Type B pancreatic cell (in vitro differentiated cells): ENCODE results near the gene ELP2. TPM values are rescaled to one million over a fixed set of nuclear protein-coding genes. Genes with fewer than 3 reads are reported as not detected.

ENCODE experiments used
- DNase-seq: peaks from one replicate; pipeline ENCODE4 v3.0.0; 2021; ENCODE audit warnings: mixed read lengths; ENCODE audit not compliant: unreplicated experiment; ENCODE audit errors: extremely low spot score
- H3K27ac Mint-ChIP-seq: 2 replicates; pipeline ENCODE4 v1.8.0; 2021; ENCODE audit warnings: mild to moderate bottlenecking, mixed read lengths
- H3K27me3 Mint-ChIP-seq: 2 replicates; pipeline ENCODE4 v1.8.0; 2021; ENCODE audit warnings: mixed read lengths
- H3K36me3 Mint-ChIP-seq: 2 replicates; pipeline ENCODE4 v1.8.0; 2021; ENCODE audit warnings: mixed read lengths
- H3K4me1 Mint-ChIP-seq: one replicate; pipeline ENCODE4 v1.8.0; 2021; ENCODE audit warnings: mixed read lengths; ENCODE audit not compliant: unreplicated experiment
- H3K4me3 Mint-ChIP-seq: 2 replicates; pipeline ENCODE4 v1.8.0; 2021; ENCODE audit warnings: mild to moderate bottlenecking, mixed read lengths
- H3K9me3 Mint-ChIP-seq: 2 replicates; pipeline ENCODE4 v1.8.0; 2021; ENCODE audit warnings: mixed read lengths
- CTCF ChIP-seq: fragments of 200-600 bp; sonication (generic); conservative IDR thresholded peaks from 2 replicates; pipeline ENCODE4 v1.5.0; 2021; ENCODE audit warnings: antibody characterized with exemption, mild to moderate bottlenecking
- total RNA-seq: library from RNA; stranded (reverse); gene quantifications from 2 replicates; pipeline ENCODE4 v1.2.1, GENCODE V29; 2021; ENCODE audit warnings: low replicate concordance

Gene ELP2
- total RNA-seq, 1 donor from 2014 or later, result 94.6 TPM

DNA sequence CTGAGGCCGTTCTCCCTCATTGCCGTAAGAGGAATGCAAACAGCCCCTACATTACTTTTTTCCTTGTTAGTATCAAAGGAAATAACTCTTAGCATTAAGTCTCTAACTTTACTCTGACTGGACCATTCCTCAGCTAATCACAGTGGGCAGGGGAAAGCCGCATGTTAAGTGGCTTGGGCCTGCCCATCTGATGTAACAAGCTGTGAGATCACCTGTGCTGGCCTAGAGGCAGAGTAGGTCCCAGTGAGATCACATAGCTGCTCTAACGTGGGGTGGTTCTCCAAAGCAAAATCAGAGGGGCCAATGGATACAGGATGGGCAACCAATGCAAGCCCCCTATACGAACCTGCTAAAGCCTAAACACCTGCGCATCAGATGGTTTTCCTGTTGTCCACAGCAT, 51.7 kb downstream of the ELP2 start:
- no peak for TF ChIP-seq CTCF
- H3K36me3 Mint-ChIP-seq, result peaks cover 6% of the 10 kb centered on the region
- H3K27me3 Mint-ChIP-seq, result peaks cover 18% of the 10 kb centered on the region
- no peak for DNase-seq
- H3K4me3 Mint-ChIP-seq, result no peak overlapping the region
- H3K4me1 Mint-ChIP-seq, result peaks cover 12% of the 10 kb centered on the region
- H3K27ac Mint-ChIP-seq, result no peak overlapping the region
- no peaks in the 10 kb centered on the region for H3K9me3 Mint-ChIP-seq

GRCh38 chr18:36181898-36182506, 52.3 kb downstream of the ELP2 start:
- TF ChIP-seq CTCF, result no peak
- peaks cover 4% of the 10 kb centered on the region for H3K36me3 Mint-ChIP-seq
- H3K9me3 Mint-ChIP-seq, result no peaks in the 10 kb centered on the region
- peaks cover 12% of the 10 kb centered on the region for H3K4me1 Mint-ChIP-seq
- H3K4me3 Mint-ChIP-seq, result no peak overlapping the region
- H3K27me3 Mint-ChIP-seq, result peaks cover 20% of the 10 kb centered on the region
- no peak for DNase-seq
- H3K27ac Mint-ChIP-seq, result no peak overlapping the region

- Mint-ChIP-seq H3K4me3 (no peak overlapping the region), H3K9me3 (no peaks in the 10 kb centered on the region), H3K27ac (no peak overlapping the region), H3K4me1 (peaks cover 12% of the 10 kb centered on the region), H3K27me3 (peaks cover 26% of the 10 kb centered on the region), H3K36me3 (no peaks in the 10 kb centered on the region)
- TF ChIP-seq CTCF, result no peak
- DNase-seq, result no peak
Measured at GRCh38 chr18:36183033-36183432, 53.3 kb downstream of the ELP2 start.

- Mint-ChIP-seq H3K36me3 (no peaks in the 10 kb centered on the region), H3K9me3 (no peaks in the 10 kb centered on the region), H3K27ac (no peak overlapping the region), H3K27me3 (peaks cover 36% of the 10 kb centered on the region), H3K4me3 (peak overlapping the region; percentile 23), H3K4me1 (peaks cover 12% of the 10 kb centered on the region)
- no peak for TF ChIP-seq CTCF
- no peak for DNase-seq
Measured at GRCh38 chr18:36183987-36184386, 54.3 kb downstream of the ELP2 start.

- TF ChIP-seq CTCF, result no peak
- Mint-ChIP-seq H3K27ac (no peak overlapping the region), H3K27me3 (peaks cover 41% of the 10 kb centered on the region), H3K4me3 (peak overlapping the region; percentile 77), H3K36me3 (no peaks in the 10 kb centered on the region), H3K4me1 (peaks cover 6% of the 10 kb centered on the region), H3K9me3 (no peaks in the 10 kb centered on the region)
- DNase-seq, result no peak
Measured at GRCh38 chr18:36185157-36185556, 55.5 kb downstream of the ELP2 start.
